AG08396 (cell line): ENCODE data around the gene EPHA10.

Experiments used
- DNase-seq: peaks from one replicate; pipeline ENCODE4 v3.0.0; 2012; ENCODE audit warnings: low spot score, mixed read lengths

Gene EPHA10

DNA sequence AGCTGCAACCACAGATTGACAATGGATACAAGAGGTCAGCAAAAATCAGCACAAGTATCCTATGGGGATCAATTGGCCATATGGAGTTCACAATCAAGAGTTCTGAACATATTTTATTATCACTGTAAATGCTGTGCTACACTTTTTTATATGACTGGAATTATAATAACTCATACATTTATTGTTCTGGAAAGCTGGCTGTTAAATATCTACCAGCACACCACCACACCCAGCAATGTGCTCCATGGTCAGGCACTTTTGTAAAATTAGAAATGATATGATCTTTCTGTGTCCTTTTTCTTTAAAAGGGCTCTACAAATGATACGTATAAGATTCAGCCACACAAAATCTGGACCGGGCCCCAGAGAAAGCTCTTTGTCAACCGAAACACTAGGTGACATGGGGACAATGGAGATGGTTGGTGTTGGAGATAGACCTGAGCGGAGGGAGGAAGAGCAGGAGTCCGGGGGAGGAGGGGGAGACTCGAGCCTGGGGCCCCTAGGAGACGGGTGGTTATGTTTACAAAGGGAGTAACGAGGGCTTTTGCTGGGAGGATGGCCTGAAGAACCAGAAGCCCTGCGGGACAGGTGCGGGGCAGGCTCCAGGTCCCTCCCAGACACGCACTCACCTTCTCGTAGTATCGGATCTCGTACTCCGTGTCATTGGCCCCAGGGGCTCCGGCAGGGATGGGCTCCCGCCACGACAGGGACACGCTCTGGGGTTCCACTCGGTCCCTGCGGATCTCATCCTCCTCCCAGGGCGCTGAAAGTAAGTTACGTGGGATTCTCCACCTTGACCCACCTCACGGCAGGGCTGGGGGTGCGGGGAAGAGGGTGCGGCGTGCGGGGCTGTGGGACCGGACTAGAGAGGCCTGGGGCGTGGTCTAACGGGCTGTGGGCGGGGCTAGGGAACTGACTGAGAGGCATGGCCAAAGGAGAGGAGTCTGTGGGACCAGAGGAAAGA, 30.0 kb downstream of the EPHA10 start:
- no peak for DNase-seq

DNA sequence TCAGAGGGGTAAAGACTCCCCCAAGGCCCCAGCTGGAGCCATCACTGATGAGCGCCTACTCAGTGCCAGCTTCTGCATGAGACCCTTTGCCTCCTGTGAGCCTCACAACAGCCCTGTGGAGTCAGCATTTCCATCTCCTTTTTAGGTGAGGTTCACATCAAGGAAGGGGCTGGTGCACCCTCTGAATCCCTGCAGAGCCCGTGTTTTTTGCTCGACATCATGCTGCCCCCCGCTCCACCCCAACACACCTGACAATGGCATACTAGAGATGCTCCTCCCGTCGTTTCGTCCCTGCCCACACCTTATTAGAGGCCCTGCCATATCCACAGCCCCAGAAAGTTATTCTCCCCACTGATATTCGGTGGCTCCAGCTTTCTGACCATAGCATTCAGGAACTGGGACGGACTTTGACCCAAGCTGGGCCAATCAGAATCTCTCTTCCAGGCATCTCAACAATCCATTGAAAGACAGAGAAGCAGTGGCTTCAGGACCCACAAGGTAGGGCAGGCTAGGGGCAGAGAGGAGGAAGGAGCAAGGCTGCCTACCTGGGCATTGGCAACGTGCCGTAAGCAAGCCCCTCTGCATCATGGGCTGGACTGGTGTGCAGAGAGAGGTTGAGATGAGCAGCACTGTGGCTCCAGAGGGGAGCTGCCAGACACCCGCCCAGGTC, 32.7 kb downstream of the EPHA10 start:
- no peak for DNase-seq

GRCh38 chr1:37731312-37732019, 33.5 kb downstream of the EPHA10 start:
- DNase-seq = no peak

DNA sequence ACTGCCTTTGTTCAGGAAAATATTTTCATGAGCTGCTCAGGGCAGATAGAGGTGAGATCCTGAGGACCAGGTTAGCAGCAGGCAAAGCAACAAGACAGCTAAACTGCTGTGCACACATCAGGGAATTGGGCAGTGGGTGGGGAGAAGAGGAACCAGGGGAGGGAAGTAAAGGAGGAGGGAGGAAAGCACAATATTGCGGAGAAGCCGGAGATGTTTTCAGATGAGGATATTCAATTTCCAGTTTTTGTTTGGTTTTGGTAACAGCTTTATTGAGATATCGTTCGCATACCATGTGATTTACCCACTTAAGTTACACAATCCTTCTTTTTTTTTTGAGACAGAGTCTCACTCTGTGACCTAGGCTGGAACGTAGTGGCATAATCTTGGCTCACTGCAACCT, 34.5 kb downstream of the EPHA10 start:
- no peak for DNase-seq

GRCh38 chr1:37728416-37728815, 36.5 kb downstream of the EPHA10 start:
- no peak for DNase-seq

DNA sequence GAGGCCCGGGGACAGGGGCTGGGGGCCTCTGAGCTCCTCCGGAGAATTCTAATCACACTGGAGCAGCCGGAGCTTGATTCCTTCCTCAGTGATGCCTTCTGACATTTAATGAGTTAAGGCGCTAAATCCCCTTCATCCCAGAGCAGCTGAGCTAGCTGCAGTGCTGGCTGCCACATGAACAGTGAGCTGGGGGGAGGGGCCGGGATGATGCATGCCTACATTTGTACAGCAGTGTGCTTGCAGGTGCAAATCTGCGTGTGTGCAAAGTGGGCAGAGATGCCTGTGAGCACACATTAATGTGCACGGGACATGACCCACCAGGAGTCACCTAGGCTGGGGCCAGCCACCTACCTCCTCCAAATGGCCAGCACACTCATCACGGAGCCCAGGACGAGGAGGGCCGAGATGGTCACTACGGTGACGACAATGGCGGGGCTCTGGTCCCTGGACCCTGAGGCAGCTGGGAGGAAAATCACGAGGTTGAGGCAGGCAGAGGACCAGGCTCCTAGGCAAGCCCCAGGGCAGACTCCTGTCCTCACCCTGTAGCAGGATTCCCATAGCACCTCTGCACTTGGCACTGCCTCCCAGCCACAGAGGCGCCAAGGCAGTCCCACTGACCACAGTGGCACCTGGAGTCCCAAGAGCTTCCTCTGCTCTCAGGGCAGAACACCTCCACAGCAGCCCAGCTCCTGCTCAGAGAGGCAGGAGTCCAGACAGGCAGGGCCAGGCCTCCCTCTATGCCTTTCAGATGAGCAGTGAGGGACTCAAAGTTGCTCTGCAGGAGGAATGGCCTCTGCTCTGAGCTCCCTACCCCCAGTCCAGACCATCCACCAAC, 38.0 kb downstream of the EPHA10 start:
- no peak for DNase-seq

DNA sequence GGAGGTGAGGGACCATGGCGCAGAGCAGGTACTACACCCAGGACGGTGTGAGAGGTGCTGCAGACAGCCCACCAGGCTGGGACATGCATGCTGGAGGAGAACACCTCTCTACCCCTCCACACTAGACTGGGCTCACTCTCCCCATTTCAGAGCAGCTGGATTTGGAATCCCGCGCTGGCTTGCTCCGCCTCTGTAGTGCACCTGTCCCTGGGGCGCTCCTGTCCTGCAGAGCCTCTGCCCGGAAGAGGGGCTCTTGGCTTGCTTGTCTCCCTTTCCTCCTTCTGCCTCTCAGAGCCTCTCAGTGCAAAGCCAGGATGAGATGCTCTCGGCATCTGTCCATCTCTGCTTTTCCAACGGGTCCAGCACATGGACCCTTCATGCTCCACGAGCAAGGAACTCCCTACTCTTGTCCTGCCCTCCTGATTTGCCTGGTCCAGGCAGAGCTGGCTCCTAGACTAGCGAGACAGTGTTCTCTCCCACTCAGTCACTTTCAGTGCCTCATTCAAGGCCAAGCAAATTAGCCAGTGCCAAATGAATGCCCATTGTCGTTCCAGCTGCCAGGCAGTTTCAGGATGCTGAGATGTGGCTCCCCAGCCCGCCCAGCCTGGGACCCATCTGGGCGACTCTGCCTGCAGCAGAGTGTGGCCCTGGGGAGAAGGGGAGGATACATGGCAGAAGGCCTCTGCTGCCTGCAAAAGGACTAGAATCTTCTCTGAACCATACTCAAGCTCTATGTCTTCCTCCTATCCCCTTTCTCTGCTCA, 38.9 kb downstream of the EPHA10 start:
- no peak for DNase-seq

GRCh38 chr1:37724575-37724974, 40.3 kb downstream of the EPHA10 start:
- DNase-seq = no peak

DNA sequence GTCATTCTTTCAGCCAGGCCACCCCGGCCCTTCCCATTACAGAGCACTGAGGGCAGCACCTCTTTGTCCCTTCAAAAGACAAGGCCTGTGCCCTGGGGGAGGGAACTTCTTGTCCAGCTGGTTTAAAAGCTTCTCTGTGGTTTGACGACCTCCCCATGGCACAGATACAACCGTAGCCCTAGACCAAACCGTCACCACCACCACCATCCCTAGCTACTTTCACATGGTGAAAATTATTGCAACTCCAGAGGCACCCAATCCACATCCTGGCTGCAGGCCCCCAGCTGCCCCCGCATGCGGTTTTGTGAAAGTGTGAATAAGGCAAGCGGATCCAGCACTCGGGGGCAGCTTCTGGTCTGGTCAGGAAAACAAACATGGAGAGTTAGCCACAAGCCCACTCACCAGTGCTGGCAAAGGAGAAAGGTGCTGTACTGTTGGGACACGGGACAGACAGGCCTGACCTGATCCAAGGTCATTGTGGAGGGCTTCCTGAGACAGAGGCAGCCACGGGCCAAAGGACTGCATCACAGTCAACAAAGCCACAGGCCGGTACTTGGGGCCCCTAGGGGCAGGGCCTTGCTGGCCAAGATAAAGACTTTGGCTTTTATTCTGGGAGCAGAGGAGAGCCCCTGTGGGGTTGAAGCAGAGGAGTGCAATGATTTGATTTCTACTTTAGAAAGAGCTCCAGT, 41.4 kb downstream of the EPHA10 start:
- DNase-seq = no peak

- DNase-seq = no peak
These were observed 41.9 kb downstream of the EPHA10 start for GRCh38 chr1:37723072-37723389.

DNA sequence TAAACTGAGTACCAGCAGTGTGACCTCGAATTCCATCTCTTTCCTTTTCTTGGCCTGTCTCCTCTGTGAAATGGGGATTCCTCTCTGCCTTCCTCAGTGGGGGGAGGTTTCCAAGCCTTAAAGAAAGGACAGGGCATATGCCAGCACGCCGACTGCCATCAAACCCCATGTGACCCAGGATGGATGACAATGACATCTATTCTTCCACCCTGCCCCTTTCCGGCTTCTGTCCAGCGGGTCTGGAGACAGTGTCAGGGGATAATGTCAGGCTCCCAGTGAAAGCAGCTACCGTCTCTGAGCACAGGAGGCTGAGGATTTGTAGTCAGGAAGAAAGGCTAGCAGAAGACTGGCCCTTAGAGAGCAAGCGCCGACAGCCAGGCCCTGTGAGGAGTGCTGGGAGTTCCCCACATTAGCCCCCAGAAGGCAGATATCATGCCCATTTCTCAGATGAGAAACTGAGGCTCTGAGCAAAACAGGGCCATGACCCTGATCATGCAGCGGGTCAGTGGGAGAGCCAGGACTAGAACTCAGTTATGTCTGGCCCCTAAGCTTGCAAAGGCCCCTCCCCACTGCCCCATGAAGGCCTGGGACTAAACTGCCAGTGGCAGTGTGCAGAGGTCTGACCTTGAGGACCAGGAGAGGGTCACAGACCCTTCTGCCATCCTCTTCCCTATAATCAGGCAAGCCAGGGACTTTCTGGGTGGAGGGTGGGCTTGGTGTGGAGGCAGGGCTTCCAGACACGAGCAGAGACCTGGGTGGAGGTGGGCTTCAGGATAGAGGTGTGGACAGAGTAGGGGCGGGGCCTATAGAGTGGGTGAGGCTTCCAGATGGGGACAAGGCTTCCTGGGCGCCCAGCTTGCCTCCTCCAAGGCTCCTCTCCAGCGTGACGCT, 42.5 kb downstream of the EPHA10 start:
- no peak for DNase-seq

DNA sequence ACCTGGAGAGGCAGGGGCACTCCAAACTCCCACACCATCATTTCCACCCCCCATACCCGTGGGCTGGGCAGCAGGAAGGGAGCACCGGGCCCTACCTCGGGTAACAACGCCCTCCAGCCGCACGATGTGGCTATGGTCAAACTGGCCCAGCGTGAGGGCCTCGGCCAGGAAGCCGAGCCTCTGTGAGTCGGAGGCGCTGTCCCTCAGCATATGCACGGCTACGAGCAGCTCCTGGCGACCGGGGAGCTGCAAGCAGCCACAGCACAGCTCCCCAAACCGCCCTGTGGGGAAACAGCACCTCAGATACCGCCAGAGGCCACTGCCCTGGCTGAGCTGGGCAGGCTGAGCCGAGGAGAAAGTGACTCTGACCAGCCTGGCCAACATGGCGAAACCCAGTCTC, 43.4 kb downstream of the EPHA10 start:
- no peak for DNase-seq

GRCh38 chr1:37720231-37721130, 44.4 kb downstream of the EPHA10 start:
- DNase-seq = no peak

GRCh38 chr1:37719572-37720195, 45.2 kb downstream of the EPHA10 start:
- DNase-seq = no peak

DNA sequence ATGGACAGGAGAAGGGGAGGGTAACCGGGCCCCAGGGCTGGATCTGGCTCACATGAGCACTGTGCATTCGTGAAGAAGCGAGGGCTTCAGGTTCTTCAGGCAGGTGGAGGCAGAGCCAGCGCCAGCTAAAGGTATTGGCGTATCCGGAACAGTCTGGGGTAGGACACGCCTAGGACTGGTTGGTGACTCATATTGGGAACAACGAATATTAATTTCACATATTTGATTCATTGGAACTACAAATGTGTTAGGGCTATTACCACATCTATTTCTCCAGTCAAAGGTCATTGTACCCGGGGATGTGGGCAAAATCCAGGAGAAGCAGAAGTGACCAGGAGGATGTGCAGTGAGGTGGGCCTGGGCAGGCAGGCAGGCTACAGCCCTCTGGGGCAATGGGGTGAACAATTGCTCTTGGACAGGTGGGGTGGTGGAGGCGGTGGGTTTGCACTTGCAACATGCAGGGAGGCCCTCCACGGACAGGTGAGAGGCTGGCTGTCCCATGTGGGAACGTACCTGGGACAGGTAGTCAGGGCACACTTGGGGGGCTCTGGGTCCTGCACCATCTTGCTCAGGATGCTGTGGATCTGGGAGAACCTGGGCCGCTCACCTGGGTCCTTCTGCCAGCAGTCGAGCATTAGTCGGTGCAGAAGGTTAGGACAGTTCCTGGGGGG, 45.9 kb downstream of the EPHA10 start:
- DNase-seq = no peak

DNA sequence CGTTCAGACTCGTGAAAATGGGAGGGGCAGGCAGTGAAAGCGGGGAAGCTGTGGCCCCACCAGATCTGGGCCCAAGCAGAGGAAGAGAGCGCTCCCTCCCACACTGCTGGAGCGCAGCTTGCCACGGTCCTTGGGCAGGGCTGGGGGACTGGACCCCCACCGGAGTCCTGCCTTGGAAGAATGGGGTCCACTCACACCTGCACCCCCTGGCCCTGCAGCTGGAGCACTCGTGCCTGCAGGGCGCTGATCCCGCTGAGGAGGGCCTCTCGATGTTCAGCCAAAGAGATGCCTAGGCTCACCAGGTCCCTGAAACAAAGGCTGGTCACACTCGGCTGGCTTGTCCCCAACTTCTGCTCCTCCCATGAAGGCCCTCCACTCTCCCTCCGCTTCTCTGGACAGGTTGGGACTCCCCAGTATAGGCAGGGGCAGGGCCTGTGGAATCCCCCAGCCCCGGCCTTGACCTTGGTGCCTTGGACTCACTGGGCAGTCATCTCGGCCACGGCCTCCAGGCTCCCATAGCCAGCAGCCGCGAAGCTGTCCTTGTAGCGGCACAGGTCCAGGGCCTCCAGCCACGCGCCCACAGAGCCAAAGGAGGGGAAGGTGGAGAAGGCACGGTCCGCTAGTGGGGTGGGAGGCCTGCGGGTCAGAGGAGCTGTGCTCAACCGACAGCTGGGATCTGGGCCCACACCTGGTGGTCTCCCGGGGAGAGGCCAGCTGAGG, 46.6 kb downstream of the EPHA10 start:
- no peak for DNase-seq

GRCh38 chr1:37717631-37718030, 47.3 kb downstream of the EPHA10 start:
- DNase-seq = no peak
